Lung (tissue), 12 donors: Measurements from ENCODE around the gene PCP2. TPM values are rescaled to one million over a fixed set of nuclear protein-coding genes. Genes with fewer than 3 reads are reported as not detected.

Experiments used
- ATAC-seq: fragments of 200-7000 bp; cut with Tn5 transposase; one replicate; pipeline ENCODE4 v1.9.1; 2020; ENCODE audit warnings: moderate number of reproducible peaks; ENCODE audit not compliant: insufficient read depth, low FRiP score
- DNase-seq, 3 donors: peaks; one replicate each; pipeline ENCODE4 v3.0.0-alpha.2; 2013 to 2017
- H3K27ac ChIP-seq, 2 donors: one replicate each; pipeline ENCODE4 v1.5.1; 2013; ENCODE audit warnings: mild to moderate bottlenecking in 2 of 2, moderate library complexity in 2 of 2, control low read depth in 1 of 2, inconsistent platforms in 1 of 2, low read depth in 1 of 2, low read length in 1 of 2
- H3K27me3 ChIP-seq, 3 donors: one replicate each; pipeline ENCODE4 v1.5.1; 2013; ENCODE audit warnings: low read length in 2 of 3; ENCODE audit not compliant: control insufficient read depth in 3 of 3, insufficient read depth in 3 of 3
- H3K36me3 ChIP-seq, 4 donors: one replicate each; pipeline ENCODE4 v1.5.1; 2013; ENCODE audit warnings: low read length in 4 of 4, mild to moderate bottlenecking in 1 of 4, moderate library complexity in 1 of 4; ENCODE audit not compliant: control insufficient read depth in 4 of 4, insufficient read depth in 4 of 4
- H3K4me1 ChIP-seq, 5 donors: one replicate each; pipeline ENCODE4 v1.5.1; 2013; ENCODE audit warnings: low read length in 5 of 5, mild to moderate bottlenecking in 2 of 5, moderate library complexity in 1 of 5; ENCODE audit not compliant: control insufficient read depth in 5 of 5, insufficient read depth in 5 of 5
- H3K4me3 ChIP-seq: one replicate; pipeline ENCODE4 v1.5.1; 2013; ENCODE audit warnings: mild to moderate bottlenecking, control low read depth, moderate library complexity
- H3K9ac ChIP-seq, 2 donors: one replicate each; pipeline ENCODE4 v1.5.1; 2013; ENCODE audit warnings: low read length in 2 of 2, control low read depth in 1 of 2; ENCODE audit not compliant: insufficient read depth in 1 of 2
- H3K9me3 ChIP-seq, 4 donors: one replicate each; pipeline ENCODE4 v1.5.1; 2013; ENCODE audit warnings: low read length in 3 of 4, mild to moderate bottlenecking in 1 of 4, moderate library complexity in 1 of 4; ENCODE audit not compliant: control insufficient read depth in 4 of 4, insufficient read depth in 3 of 4
- CTCF ChIP-seq: IDR thresholded peaks from 2 replicates; pipeline ENCODE4 v1.5.1; 2012; ENCODE audit warnings: mild to moderate bottlenecking; ENCODE audit errors: control extremely low read depth, extremely low read depth
- WGBS, 2 donors: extraction: QIAGEN DNeasy Blood & Tissue Kit; methylation state at CpG; one replicate each; pipeline ENCODE4 v1.1.7; 2013; 5-methylcytosine and 5-hydroxymethylcytosine counted together
- polyA plus RNA-seq, 2 donors: library from polyadenylated mRNA; stranded (reverse); fragments of 200-250 nt; gene quantifications; one replicate each; pipeline ENCODE4 v1.2.1, GENCODE V29; 2013
- total RNA-seq, 2 donors: library from RNA; depleted of rRNA in 1 of 2; stranded (reverse); fragments of >200 nt in 1 of 2; gene quantifications; one replicate each; pipeline ENCODE4 v1.2.1, GENCODE V29; 2014 to 2021
- donor health status: control.
- donor health status: control.
- donor health status: Bipolar disorder and iron deficiency.
- donor health status: healthy.
- donor health status: DM: yes; HTN: yes; CAD: no.

Gene PCP2
- total and polyA plus RNA-seq, 4 donors = 0.60 to 4.4 (median 1.9) TPM

GRCh38 chr19:7670150-7670783, 36.7 kb upstream of the PCP2 start:
- WGBS, 2 donors = 2 to 3% methylated on average over 42 to 43 of the region's 43 CpGs
- Histone ChIP-seq H3K4me3 (no peak overlapping the region), H3K9ac (no peak overlapping the region), H3K4me1 (peaks cover 0 to 4% (median 0%) of the 10 kb centered on the region in 5 donors), H3K27me3 (peaks cover 9 to 24% (median 10%) of the 10 kb centered on the region in 3 donors), H3K27ac (no peak overlapping the region), H3K36me3 (no peaks in the 10 kb centered on the region), H3K9me3 (peaks cover 0 to 2% (median 0%) of the 10 kb centered on the region in 4 donors)
- DNase-seq (peak in 1 of 3 donors; percentile 47), ATAC-seq (no peak)
- TF ChIP-seq CTCF = no peak

- TF ChIP-seq CTCF = no peak
- no peak for ATAC-seq
- Histone ChIP-seq H3K27ac (peak overlapping the region in 1 of 2 donors; percentile 42), H3K9ac (no peak overlapping the region), H3K27me3 (peaks cover 9 to 24% (median 10%) of the 10 kb centered on the region in 3 donors), H3K9me3 (peaks cover 0 to 2% (median 0%) of the 10 kb centered on the region in 4 donors), H3K4me1 (peaks cover 0 to 5% (median 3%) of the 10 kb centered on the region in 5 donors), H3K4me3 (no peak overlapping the region), H3K36me3 (no peaks in the 10 kb centered on the region)
- no peak for DNase-seq
- 33 to 38% methylated on average over 8 to 9 of the region's 9 CpGs for WGBS, 2 donors
These were observed 36.1 kb upstream of the PCP2 start for GRCh38 chr19:7669641-7670040.

- DNase-seq (no peak), ATAC-seq (no peak)
- H3K4me1 ChIP-seq = peaks cover 0 to 5% (median 3%) of the 10 kb centered on the region in 5 donors
- H3K9me3 ChIP-seq = peaks cover 0 to 2% (median 0%) of the 10 kb centered on the region in 4 donors
- no peak within 1 kb of the TSS for H3K4me3 ChIP-seq
- H3K27ac ChIP-seq = peak within 1 kb of the TSS in 1 of 2 donors; percentile 42
- 44 to 58% methylated on average over 9 of the region's 9 CpGs for WGBS, 2 donors
- H3K9ac ChIP-seq = no peak within 1 kb of the TSS
- H3K36me3 ChIP-seq = no peaks in the 10 kb centered on the region
- peaks cover 9 to 24% (median 10%) of the 10 kb centered on the region in 3 donors for H3K27me3 ChIP-seq
- TF ChIP-seq CTCF = no peak
These were observed 35.3 kb upstream of the PCP2 start, which contains the start of gene RETN for GRCh38 chr19:7668842-7669241. Gene RETN (plus strand): TSS chr19:7669049. CDS start chr19:7669327, 278 bp downstream.
